HFFc6 (cell line): ENCODE data around the gene NLRP14. TPM values are rescaled to one million over a fixed set of nuclear protein-coding genes. Genes with fewer than 3 reads are reported as not detected.

Experiments
- DNase-seq: peaks from one replicate; pipeline ENCODE4 v3.0.0-alpha.2; 2018
- H3K27ac Mint-ChIP-seq: 2 replicates; pipeline ENCODE4 v1.8.0; 2020; ENCODE audit warnings: mild to moderate bottlenecking, mixed read lengths
- H3K27me3 Mint-ChIP-seq: 2 replicates; pipeline ENCODE4 v1.8.0; 2021; ENCODE audit warnings: mild to moderate bottlenecking, moderate library complexity, mixed read lengths; ENCODE audit not compliant: insufficient read depth
- H3K36me3 Mint-ChIP-seq: 2 replicates; pipeline ENCODE4 v1.8.0; 2021; ENCODE audit warnings: low read depth, mixed read lengths
- H3K4me1 Mint-ChIP-seq: 2 replicates; pipeline ENCODE4 v1.8.0; 2020; ENCODE audit warnings: low read depth, mixed read lengths
- H3K4me3 Mint-ChIP-seq: 2 replicates; pipeline ENCODE4 v1.8.0; 2020; ENCODE audit warnings: mild to moderate bottlenecking, moderate library complexity, mixed read lengths
- H3K9me3 Mint-ChIP-seq: 2 replicates; pipeline ENCODE4 v1.8.0; 2020; ENCODE audit warnings: mild to moderate bottlenecking, mixed read lengths
- total RNA-seq, 6 experiments: library from RNA; stranded (reverse); fragmentation: NEBNext Ultra II Directional; extraction: Animal tissue kit (Norgen Biotek cat#: 25700); gene quantifications; 2 replicates in 1 of 6; 3 replicates in 5 of 6; pipeline ENCODE4 v1.2.3, GENCODE V29; 2021
- TF ChIP-seq, protein P1 (sequence below): fragments of 200-600 bp; sonication (generic); IDR thresholded peaks from 2 replicates; pipeline ENCODE4 v1.5.0; 2021; ENCODE audit warnings: antibody characterized with exemption, mild to moderate bottlenecking

NLRP14 gene
- total RNA-seq, 6 experiments from 2014 or later, result 0.06 TPM; not detected in 5

DNA sequence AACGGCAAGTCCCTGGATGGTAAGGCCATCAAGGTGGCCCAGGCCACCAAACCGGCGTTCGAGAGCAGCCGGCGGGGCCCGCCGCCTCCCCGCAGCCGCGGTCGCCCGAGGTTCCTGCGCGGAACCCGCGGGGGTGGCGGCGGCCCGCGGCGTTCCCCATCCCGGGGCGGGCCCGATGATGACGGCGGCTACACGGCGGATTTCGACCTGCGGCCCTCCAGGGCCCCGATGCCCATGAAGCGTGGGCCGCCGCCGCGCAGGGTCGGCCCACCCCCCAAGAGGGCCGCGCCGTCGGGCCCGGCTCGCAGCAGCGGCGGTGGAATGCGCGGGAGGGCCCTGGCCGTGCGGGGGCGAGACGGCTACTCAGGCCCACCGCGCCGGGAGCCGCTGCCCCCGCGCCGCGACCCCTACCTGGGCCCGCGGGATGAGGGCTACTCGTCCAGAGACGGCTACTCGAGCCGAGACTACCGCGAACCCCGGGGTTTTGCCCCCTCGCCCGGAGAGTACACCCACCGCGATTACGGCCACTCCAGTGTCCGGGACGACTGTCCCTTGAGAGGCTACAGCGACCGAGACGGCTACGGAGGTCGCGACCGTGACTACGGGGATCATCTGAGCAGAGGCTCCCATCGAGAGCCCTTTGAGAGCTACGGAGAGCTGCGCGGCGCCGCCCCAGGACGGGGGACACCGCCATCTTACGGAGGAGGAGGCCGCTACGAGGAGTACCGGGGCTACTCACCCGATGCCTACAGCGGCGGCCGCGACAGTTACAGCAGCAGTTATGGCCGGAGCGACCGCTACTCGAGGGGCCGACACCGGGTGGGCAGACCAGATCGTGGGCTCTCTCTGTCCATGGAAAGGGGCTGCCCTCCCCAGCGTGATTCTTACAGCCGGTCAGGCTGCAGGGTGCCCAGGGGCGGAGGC lies 69.3 kb downstream of the NLRP14 start:
- Mint-ChIP-seq H3K36me3 (no peaks in the 10 kb centered on the region), H3K27ac (no peak overlapping the region), H3K27me3 (no peaks in the 10 kb centered on the region; the same call in none of the 2 replicates), H3K9me3 (peaks cover 5% of the 10 kb centered on the region; the same call in 1 of the 2 replicates), H3K4me3 (no peak overlapping the region), H3K4me1 (no peaks in the 10 kb centered on the region)
- DNase-seq, result no peak
- TF ChIP-seq, protein P1, sequence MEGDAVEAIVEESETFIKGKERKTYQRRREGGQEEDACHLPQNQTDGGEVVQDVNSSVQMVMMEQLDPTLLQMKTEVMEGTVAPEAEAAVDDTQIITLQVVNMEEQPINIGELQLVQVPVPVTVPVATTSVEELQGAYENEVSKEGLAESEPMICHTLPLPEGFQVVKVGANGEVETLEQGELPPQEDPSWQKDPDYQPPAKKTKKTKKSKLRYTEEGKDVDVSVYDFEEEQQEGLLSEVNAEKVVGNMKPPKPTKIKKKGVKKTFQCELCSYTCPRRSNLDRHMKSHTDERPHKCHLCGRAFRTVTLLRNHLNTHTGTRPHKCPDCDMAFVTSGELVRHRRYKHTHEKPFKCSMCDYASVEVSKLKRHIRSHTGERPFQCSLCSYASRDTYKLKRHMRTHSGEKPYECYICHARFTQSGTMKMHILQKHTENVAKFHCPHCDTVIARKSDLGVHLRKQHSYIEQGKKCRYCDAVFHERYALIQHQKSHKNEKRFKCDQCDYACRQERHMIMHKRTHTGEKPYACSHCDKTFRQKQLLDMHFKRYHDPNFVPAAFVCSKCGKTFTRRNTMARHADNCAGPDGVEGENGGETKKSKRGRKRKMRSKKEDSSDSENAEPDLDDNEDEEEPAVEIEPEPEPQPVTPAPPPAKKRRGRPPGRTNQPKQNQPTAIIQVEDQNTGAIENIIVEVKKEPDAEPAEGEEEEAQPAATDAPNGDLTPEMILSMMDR, result no peak

DNA sequence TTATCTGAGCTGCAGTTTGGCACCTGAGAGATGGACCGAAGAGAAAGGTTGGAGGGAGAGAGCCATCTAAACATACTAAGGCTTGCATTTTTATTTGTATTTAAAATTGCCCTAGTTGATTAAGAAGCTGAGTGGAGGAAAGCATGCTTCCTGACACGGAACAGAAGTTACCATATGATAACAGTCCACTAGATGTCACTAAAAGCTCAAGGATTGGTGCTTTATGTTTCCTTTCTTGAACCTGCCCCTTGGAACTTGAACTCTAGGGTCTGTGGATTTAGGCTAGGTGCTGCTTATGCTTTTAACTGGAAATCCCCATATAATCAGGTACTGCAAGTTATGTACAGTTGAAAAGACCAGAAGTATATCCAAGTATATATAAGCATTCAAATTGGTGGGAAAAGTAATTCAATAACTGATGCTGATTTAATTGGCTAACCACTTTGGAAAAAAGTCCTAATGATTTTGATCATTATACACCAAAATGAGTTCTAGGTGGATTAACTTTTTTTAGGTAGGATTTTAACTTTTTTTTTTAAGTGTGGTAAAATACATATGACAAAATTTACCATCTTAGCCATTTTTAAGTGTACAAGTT lies 78.1 kb downstream of the NLRP14 start:
- Mint-ChIP-seq H3K27me3 (peaks cover 4% of the 10 kb centered on the region), H3K27ac (no peak overlapping the region), H3K4me3 (no peak overlapping the region), H3K36me3 (no peaks in the 10 kb centered on the region), H3K9me3 (no peaks in the 10 kb centered on the region), H3K4me1 (no peaks in the 10 kb centered on the region)
- peak; percentile 41 for DNase-seq
- TF ChIP-seq, protein P1, result peak; percentile 84

DNA sequence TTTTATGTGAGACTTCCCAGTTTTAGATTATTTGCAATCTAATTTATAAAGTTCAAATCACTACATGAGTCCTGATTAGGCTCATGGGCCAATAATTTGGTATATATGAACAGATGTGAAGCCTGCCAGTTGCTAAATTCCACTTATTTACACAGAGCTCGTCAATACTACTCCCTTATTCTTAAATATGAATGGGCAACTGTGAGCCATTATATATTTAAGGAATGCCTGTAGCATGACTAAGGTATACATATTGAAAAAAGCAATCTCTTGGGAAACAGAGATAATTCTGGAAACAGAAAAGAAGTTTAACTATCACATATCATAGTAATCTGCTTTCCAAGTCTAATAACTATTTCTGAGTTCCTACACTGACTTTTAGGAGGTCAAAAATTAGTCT lies 95.5 kb downstream of the NLRP14 start:
- DNase-seq, result no peak
- peaks cover 2% of the 10 kb centered on the region; the same call in 1 of the 2 replicates for H3K27me3 Mint-ChIP-seq
- no peaks in the 10 kb centered on the region for H3K9me3 Mint-ChIP-seq
- TF ChIP-seq, protein P1, result no peak
- no peaks in the 10 kb centered on the region for H3K4me1 Mint-ChIP-seq
- H3K27ac Mint-ChIP-seq, result no peak overlapping the region
- H3K4me3 Mint-ChIP-seq, result no peak overlapping the region
- H3K36me3 Mint-ChIP-seq, result no peaks in the 10 kb centered on the region

- H3K4me3 Mint-ChIP-seq, result no peak overlapping the region
- H3K4me1 Mint-ChIP-seq, result no peaks in the 10 kb centered on the region
- peaks cover 2% of the 10 kb centered on the region; the same call in 1 of the 2 replicates for H3K27me3 Mint-ChIP-seq
- no peak overlapping the region for H3K27ac Mint-ChIP-seq
- no peaks in the 10 kb centered on the region for H3K36me3 Mint-ChIP-seq
- DNase-seq, result no peak
- TF ChIP-seq, protein P1, result no peak
- no peaks in the 10 kb centered on the region; the same call in 1 of the 2 replicates for H3K9me3 Mint-ChIP-seq
Measured at GRCh38 chr11:7116370-7116769, 96.1 kb downstream of the NLRP14 start.

Other genes starting within 250 kb of the NLRP14 start
- gene OR2AG2, start 248.5 kb upstream of the NLRP14 start, total RNA-seq, result under 1 TPM in 5 of 6 experiments, not detected in 1; 0.07 to 0.14 (median 0.08) TPM
- not detected for gene OR2AG1, start 237.5 kb upstream of the NLRP14 start, total RNA-seq
- gene OR6A2, start 220.8 kb upstream of the NLRP14 start, total RNA-seq, result under 1 TPM in 1 of 6 experiments, not detected in 5; 0.12 TPM
- not detected for gene OR10A5, start 174.8 kb upstream of the NLRP14 start, total RNA-seq
- gene OR10A2, start 157.4 kb upstream of the NLRP14 start, total RNA-seq, result not detected
- not detected for gene OR10A4, start 143.9 kb upstream of the NLRP14 start, total RNA-seq
- not detected for gene OR2D2, start 128.0 kb upstream of the NLRP14 start, total RNA-seq
- gene OR2D3, start 99.5 kb upstream of the NLRP14 start, total RNA-seq, result not detected
- gene ZNF215, start 94.1 kb upstream of the NLRP14 start, total RNA-seq, result 1 to 10 TPM; 4.7 to 6.5 (median 5.6) TPM
- gene ZNF214, start 133 bp upstream of the NLRP14 start, total RNA-seq, result 1 to 10 TPM in 5 of 6 experiments, under 1 TPM in 1; 0.85 to 2.0 (median 1.7) TPM
- not detected for gene RBMXL2, start 68.5 kb downstream of the NLRP14 start, total RNA-seq
- not detected for gene SYT9, start 231.4 kb downstream of the NLRP14 start, total RNA-seq